ENCODE data around the gene PDE4D.

PDE4D gene

DNA sequence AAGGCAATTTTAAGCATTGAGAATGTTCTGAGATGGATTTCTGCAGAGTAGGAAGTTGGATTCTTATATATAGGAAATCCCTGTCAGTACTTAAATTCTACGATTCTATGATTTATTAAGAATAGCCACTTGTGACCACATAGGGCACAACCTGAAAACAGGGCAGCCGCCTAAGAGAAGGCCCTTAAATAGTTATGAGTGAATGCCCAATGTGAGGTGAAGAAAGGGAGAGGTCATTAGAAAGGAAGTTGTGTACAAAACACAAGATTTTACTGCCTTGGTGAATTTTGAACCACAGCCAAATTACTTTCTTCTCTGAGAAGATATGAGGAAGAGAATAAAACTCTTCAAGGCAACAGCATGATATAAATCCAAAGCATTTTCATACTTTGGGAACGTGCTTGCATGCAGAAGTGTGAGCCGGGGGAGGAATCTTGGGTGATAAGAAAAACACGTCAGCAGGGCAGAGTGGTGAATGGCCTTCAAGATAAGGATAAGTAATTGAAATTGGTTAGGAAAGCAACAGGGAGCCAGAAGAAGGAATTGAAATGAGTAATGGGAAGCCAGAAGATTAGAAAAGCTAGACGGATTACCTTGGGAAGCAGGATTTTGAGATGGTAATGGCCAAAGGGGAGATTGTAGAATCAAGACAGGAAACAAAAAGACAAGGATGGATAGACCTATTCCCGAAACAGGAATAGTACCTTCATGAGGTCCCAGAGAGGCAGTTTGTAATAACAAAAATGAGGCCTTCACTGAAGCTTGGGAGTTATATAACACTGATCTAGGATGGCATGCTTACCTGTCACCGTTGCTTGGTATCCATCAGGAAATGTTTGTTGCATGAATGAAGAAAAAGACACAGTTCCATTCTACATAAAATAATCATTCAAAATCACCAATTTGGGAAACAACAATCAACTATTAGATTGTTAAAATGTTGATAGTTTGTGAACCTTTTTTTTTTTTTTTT is 244.3 kb downstream of the PDE4D start:
- no peak for DNase-seq

DNA sequence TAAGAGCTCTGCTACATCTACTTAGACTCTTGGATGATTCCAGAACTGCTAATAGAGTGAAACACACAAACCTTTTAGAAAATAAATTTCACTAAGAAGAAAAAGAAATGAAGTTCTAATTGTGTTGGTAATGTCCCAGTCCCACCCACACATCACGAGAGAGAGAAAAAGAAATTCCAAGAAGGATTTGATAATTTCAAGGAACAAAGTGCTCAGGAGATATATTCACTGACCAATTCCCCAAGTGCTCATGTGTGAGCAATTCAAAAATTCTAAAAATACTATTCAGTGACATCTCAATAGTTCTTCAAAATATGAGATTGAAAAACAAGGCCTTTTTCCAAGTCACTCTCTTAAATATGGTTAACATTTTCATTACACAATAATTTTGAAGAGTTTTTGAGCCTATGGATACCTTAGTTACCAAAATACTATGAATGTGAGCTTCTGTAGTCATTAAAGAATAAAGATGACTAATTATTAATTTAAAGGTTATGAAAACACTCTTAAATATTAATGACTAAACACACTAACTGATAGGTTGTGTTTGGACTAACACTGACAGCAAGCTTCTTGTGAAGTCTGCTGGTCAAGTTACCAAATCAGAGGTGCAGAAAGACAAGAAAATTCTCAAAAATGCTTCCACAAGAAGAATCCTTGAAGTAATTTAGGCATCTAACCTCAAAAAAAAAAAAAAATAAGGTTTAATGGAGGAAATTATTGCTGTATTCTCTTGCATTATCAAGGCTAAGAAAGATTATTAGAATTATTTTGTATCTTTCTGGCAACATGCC is 245.3 kb downstream of the PDE4D start:
- no peak for DNase-seq

- DNase-seq, result no peak
Measured at GRCh38 chr5:59645380-59645779, 248.1 kb downstream of the PDE4D start.

DNA sequence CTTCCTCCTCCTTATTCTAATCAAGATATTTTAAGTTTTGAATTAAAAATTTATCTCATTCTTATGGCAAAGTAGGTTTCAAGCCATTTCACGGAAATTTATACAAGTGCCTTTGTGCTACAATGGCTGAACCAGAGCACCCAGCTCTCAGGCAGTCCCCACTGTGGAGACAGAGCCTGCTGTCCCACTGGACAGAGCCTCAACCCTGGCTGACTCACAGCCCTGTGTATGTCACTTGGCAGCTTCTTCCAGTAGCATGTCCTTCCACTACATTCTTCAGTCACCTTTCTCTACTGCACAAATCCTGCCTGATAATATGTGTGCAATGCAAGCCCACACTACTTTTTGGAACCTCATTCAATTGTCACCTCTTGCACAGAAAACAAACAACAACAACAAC is 253.1 kb downstream of the PDE4D start:
- no peak for DNase-seq

GRCh38 chr5:59637884-59638580 is 255.5 kb downstream of the PDE4D start:
- no peak for DNase-seq

- no peak for DNase-seq
Measured at GRCh38 chr5:59629561-59629960, 264.0 kb downstream of the PDE4D start.

- DNase-seq, result no peak
Measured at GRCh38 chr5:59628062-59628828, 265.3 kb downstream of the PDE4D start.

DNA sequence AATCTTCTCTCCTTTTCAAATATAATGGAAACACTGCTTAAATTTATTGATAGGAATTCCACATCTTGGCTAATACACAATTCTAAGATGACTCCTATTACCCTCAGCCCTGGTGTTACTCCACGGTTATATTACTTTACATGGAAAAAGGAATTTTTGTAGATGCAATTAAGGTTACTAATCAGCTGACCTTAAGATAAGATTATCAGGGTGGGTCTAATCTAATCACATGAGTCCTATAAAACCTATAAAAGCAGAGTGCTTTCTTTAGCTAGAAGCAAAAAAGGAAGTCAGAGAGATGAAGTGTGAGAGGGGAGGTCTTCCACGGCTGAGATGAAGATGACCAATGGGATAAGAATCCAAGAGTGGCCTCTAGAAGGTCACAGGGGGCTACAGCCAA is 268.6 kb downstream of the PDE4D start:
- no peak for DNase-seq

DNA sequence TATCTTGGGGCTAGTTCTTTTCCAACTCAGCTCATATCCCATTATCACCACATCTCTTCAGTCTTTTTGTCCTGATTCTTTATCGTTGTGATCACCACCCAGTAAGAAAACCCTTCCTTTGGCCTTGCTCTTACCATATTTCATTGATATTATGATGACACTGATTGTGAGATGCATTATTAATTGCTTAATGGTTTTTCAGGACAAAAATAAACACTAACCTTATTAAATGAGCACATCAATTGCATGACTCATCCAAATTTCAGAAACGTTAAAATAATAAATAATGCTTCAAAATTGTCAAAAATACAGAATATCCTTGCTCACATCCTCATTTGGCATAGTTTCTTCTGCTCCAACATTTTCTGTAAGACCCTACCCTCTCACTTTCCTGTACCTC is 270.7 kb downstream of the PDE4D start:
- DNase-seq, result no peak

DNA sequence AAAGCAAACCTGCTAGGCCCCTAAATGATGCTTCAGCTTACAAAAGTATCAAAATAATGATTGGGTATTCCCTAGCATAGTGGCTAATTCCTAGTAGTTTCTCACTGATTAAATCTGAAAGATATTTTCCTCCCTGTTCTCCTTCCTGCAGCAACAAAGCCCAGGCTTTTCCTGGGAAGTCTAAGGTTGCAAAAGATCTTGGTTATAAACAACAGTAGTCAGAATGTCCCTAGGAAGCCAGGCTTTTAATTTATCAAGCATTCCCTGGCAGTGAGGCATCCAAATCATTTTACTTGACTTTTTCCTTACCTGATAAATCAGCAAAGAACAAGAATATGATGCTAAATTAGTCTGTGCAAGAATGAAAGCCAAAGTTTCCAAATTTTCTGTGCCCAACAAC is 272.0 kb downstream of the PDE4D start:
- no peak for DNase-seq

DNA sequence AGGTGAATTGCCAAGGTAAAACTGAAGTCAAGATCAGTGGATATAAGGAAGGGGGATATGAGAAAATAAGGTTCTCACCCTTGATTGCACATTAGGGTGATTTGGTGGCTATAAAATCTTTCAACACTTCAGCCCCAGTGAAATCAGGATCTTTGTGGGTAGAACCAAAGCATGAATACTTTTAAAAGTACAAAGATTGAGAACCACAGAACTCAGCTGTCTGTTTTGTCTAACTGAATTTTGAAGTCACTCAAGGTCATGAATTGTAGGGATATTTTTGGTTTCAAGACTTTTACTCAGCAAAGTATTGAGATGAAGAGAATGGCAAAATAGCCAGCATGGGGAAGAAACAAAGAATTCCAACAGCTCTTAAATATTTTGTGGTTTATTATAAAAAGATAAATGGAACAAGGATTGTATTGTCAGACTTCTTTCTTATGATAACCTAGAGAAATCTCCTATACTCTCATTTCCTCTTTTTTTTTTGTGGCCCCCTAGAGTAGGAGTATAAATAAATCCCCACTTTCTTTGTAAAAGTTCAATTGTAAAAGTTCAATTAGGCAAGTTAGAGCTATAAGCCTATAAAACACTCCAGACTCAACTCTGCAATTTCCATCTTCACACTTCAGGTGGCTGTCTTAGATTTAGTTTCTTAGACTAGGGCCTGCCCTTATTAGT is 272.9 kb downstream of the PDE4D start:
- DNase-seq, result no peak

GRCh38 chr5:59618644-59619043 is 274.9 kb downstream of the PDE4D start:
- DNase-seq, result no peak

- DNase-seq, result no peak
Measured at GRCh38 chr5:59617186-59617771, 276.2 kb downstream of the PDE4D start.

DNA sequence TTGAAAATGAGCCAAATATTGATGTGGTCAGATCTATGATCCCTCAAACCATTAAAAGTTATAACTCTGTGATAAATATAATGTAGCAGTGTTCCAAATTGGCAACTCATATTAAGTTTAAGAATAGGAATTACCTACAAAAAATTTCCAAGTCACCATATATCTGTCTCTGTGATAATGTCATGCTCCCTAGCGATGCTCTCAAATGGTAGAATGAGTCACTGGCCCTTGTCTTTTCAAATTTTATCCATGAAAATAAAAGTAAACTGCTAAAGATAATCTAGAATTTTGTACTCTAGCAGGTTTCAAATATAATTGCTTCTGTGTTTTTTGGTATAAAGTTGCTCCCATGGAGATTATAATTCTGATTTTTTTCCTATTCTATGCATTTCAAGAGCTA is 277.1 kb downstream of the PDE4D start:
- DNase-seq, result no peak

DNA sequence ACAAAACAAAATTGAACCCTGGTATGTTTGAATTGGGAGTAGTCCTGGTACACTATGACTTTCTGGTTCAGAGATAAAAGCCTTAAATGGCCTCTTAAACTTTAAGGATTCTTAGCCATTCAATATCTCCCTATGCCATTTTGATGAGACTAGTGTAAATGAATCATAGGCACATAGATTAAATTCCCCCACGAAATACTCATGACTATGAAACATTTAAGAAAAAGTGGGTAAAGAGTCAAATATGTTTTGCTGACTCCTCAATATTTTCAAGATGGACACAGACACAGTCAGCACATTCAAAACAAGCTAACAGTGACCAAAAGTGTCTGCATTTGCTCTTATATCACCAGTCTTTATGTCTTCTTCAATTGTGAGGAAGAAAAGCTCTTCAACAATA is 278.3 kb downstream of the PDE4D start:
- no peak for DNase-seq

DNA sequence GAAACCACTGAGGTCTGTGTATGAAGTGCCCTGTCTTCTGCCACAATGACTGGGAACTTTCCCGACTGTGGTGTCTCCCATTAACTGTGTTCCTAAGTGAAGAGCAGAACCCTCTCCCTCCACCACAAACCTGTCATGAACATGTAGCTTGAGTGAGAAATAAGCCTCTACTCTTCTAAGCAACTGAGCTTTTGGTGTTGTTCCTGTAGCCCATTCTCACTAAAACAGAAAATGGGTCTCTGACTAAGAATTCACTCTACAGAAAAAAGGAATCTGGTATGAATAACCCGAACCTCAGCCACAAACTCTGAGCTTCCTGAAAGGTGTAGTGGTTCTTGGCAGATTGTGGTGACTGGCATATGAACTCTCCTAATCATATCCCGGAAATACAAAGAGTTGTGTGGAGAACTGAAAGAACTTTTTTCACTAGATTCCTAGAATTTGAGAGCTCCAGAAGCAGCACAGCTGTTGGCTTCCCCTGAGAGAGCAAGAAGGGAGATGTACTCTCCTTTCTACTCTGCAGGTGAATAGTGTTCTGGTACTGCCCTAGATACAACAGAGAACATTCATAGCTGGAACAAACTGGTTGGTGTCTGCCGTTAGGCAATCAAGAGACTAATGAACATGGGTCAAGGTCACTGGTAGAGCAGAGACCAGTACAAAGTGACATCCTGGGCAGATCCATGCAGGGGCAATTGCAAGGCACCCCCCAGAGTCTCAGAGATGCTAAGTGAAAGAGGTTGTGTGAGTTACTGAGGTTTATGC is 283.8 kb downstream of the PDE4D start:
- DNase-seq, result no peak

DNA sequence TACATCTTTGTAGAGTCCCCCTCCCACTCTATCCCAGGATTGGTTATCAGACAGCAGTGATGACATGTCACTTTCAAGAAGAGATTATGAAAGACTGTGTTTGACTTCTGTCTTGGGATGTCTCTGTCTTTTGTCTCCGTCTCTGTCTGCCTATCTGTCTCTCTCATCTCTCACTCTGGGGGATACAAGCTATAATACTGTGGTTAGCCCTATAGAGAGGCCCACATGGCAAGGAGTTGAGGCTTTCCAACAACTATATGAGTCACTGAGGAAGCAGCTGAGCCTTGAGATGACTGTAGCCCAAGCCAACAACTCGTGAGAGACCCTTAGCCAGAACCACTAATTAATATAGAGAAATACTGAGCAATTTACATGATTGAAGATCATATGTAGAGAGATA is 284.8 kb downstream of the PDE4D start:
- DNase-seq, result no peak

DNA sequence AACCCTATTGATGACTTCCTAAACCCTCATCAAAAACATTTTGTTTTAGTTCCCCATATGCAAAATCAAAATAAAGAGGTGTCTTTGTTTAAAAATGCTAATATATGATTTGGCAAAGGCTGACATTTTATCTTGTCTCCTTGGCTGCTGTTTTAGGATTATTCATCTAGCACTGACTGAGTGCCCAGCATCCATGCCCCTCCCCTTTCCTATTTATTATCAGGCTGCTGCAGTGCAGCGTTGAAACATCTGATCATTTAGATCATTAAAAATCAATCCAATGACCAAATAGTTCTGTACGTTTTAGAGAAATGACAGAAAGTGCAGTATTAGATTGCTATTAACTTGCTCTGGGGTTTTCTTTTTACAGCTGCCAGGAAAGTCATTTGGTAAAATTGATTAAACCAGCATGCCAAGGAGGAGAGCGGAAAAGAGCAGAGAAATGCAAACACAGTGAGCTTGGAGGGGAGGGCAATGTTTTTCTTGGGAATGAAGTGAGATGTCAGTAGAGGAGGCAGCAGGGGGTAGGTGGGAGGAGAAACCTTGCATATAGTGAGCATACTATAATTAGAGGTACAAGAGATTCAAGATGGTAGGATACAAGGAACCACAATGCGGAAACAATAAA is 286.3 kb downstream of the PDE4D start:
- no peak for DNase-seq

DNA sequence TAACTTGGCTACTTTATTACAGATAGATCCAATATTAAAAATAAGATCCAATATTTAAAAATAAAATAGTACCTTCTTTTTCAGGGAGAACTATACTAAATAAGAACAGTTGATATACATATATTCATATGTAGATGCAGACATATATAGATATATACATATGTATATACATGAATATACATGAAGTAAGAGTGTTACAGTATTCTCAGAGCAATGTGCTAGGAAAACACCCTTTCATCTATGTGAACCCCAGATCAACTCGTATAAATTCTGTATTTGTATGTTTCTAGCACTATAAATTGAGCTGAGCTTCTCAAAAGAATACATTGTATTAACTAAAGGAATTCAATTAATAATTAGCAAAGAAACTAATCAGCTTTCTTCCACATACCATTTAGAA is 287.6 kb downstream of the PDE4D start:
- no peak for DNase-seq

DNA sequence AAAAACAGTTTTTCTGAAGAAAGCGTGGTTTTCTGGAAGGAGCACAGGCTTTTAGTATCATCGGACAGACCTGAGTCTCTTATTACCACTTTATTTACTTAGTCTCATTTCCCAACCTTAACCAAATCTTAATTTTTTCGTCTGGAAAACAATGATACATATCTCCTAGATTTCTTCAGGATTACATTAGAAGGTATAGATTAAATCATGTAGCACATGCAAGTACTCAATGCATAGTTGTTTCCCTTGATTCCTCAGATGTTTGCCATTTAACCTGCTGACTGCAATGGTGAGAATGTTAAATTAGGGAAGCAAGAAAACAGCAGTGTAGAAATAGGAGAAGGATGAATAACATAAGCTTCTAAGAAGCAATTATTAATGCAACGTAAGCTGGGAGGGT is 289.4 kb downstream of the PDE4D start:
- no peak for DNase-seq

Measured in activated CD4-positive, alpha-beta T cell treated with anti-CD3 and anti-CD28 coated beads, Interleukin-2, amount 50 U/mL, for 1 hour (primary cell).